Body of pancreas (tissue), 4 donors: ENCODE results near the gene C22orf15. TPM values are rescaled to one million over a fixed set of nuclear protein-coding genes. Genes with fewer than 3 reads are reported as not detected.

Source experiments
- ATAC-seq: fragments of 150-250 bp; one replicate; pipeline ENCODE4 v1.9.1; 2016
- DNase-seq, 4 donors: peaks; one replicate each; pipeline ENCODE4 v3.0.0-alpha.2; 2019
- H3K27ac ChIP-seq, 4 donors: fragments of 200-600 bp; sonication (generic); 1 replicate in 3 of 4; 2 replicates in 1 of 4; pipeline versions ENCODE4 v1.5.1 to v1.6.1; 2016 to 2019; ENCODE audit warnings: mild to moderate bottlenecking in 1 of 4, mixed read lengths in 1 of 4, moderate library complexity in 1 of 4
- H3K27me3 ChIP-seq, 2 donors: fragments of 200-600 bp; sonication (generic); one replicate each; pipeline ENCODE4 v1.6.0; 2016; ENCODE audit warnings: mild to moderate bottlenecking in 1 of 2
- H3K36me3 ChIP-seq, 2 donors: fragments of 200-600 bp; sonication (generic); replicated peaks in 1 of 2; 2 replicates each; pipeline ENCODE4 v1.5.1; 2016; ENCODE audit warnings: low read depth in 2 of 2; ENCODE audit not compliant: insufficient read depth in 1 of 2
- H3K4me1 ChIP-seq: fragments of 200-600 bp; sonication (generic); one replicate; pipeline ENCODE4 v1.6.0; 2016
- H3K4me3 ChIP-seq, 2 donors: fragments of 200-600 bp; sonication (generic); 1 replicate in 1 of 2; 2 replicates in 1 of 2; pipeline ENCODE4 v1.5.1; 2016 to 2019
- H3K9me3 ChIP-seq, 3 donors: fragments of 200-600 bp; sonication (generic); 1 replicate in 2 of 3; 2 replicates in 1 of 3; pipeline ENCODE4 v1.5.1; 2016
- POLR2A ChIP-seq, 3 donors: fragments of 450-650 bp; IDR thresholded peaks; one replicate each; pipeline ENCODE4 v1.6.1; 2016; ENCODE audit warnings: antibody characterized with exemption in 3 of 3, mild to moderate bottlenecking in 2 of 3
- WGBS, 2 donors: methylation state at CpG; one replicate each; pipeline ENCODE4 v1.1.5; 2017; 5-methylcytosine and 5-hydroxymethylcytosine counted together
- intact Hi-C: fragments of 100-400 bp; cut with DNase I; formaldehyde crosslinking; loops from one replicate; pipeline ENCODE4 v1.15.1; 2023
- total RNA-seq, 2 donors: library from RNA; depleted of rRNA; stranded (reverse); fragments of >200 nt; gene quantifications; one replicate each; pipeline ENCODE4 v1.1.0, GENCODE V29; 2016
- TF ChIP-seq, protein P1 (sequence below), 7 experiments: fragments of 450-650 bp in 4 of 7; fragments of 200-600 bp in 3 of 7; sonication (generic) in 3 of 7; IDR thresholded peaks; one replicate each; pipeline ENCODE4 v1.5.1; 2016 to 2019; ENCODE audit warnings: antibody characterized with exemption in 7 of 7

The C22orf15 gene
- total RNA-seq, 2 donors from 2014 or later = not detected

- H3K27me3 ChIP-seq = no peaks in the 10 kb centered on the region
- H3K4me1 ChIP-seq = peaks cover 29% of the 10 kb centered on the region
- no peak overlapping the region for H3K4me3 ChIP-seq
- ATAC-seq (no peak), DNase-seq (no peak)
- intact Hi-C loops = no loop called here
- TF ChIP-seq, protein P1, sequence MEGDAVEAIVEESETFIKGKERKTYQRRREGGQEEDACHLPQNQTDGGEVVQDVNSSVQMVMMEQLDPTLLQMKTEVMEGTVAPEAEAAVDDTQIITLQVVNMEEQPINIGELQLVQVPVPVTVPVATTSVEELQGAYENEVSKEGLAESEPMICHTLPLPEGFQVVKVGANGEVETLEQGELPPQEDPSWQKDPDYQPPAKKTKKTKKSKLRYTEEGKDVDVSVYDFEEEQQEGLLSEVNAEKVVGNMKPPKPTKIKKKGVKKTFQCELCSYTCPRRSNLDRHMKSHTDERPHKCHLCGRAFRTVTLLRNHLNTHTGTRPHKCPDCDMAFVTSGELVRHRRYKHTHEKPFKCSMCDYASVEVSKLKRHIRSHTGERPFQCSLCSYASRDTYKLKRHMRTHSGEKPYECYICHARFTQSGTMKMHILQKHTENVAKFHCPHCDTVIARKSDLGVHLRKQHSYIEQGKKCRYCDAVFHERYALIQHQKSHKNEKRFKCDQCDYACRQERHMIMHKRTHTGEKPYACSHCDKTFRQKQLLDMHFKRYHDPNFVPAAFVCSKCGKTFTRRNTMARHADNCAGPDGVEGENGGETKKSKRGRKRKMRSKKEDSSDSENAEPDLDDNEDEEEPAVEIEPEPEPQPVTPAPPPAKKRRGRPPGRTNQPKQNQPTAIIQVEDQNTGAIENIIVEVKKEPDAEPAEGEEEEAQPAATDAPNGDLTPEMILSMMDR (IDR thresholded peaks at IDR 0.05) = no peak
- TF ChIP-seq POLR2A (IDR thresholded peaks at IDR 0.05) = no peak
- H3K9me3 ChIP-seq = no peaks in the 10 kb centered on the region
- 12 to 16% methylated on average over 3 to 6 of the region's 6 CpGs for WGBS, 2 donors
- no peaks in the 10 kb centered on the region for H3K36me3 ChIP-seq
- no peak overlapping the region for H3K27ac ChIP-seq
Measured at GRCh38 chr22:23772315-23772648, 9.5 kb downstream of the C22orf15 start.

GRCh38 chr22:23772649-23773473, 10.1 kb downstream of the C22orf15 start, which contains the start of gene MMP11:
MMP11 (plus strand) TSS chr22:23772849; CDS start chr22:23772871, 22 bp downstream.
- Histone ChIP-seq H3K36me3 (no peaks in the 10 kb centered on the region), H3K4me3 (no peak within 1 kb of the TSS), H3K27me3 (no peaks in the 10 kb centered on the region), H3K27ac (no peak within 1 kb of the TSS), H3K9me3 (no peaks in the 10 kb centered on the region), H3K4me1 (peaks cover 29% of the 10 kb centered on the region)
- TF ChIP-seq, protein P1 (IDR thresholded peaks at IDR 0.05) = no peak
- TF ChIP-seq POLR2A (IDR thresholded peaks at IDR 0.05) = no peak
- intact Hi-C loops = no loop called here
- 8 to 67% methylated on average over 6 to 60 of the region's 79 CpGs for WGBS, 2 donors
- DNase-seq (peak; percentile 48 to 69 (median 62)), ATAC-seq (peak; percentile 54)

DNA sequence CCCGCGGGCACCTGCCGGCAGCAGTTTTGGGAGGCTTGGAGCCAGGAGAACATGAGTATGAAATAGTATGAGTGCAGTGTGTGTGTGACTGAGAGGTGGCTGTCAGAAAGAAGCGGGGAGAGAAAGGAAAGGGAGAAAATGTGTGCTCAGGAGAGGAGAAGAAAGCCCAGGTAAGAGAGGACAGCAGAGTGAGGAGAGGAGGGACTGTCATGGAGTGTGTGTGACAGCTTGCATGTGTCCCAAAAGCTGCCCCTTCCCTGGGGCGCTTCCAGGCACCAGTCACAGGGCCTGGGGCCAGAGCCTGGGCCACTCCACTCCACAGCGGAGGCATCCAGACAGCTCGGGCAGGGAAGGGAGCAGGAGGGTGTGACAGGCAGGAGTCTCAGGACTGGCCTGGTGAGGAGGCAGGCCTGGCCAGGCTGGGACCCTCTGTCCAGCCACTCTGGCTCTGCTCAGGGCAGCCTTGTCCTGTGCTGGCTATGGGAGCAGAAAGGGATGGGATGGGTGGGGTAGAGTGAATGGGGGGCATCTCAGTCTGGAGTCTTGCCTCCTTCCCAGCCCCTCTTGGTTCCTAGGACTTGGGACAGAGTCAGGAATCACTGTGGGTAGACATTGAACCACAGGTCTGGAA, 10.8 kb downstream of the C22orf15 start:
- H3K4me3 ChIP-seq = no peak overlapping the region
- H3K27ac ChIP-seq = no peak overlapping the region
- intact Hi-C loops = no loop called here
- WGBS, 2 donors = 73 to 74% methylated on average over 7 of the region's 7 CpGs
- peaks cover 26% of the 10 kb centered on the region for H3K4me1 ChIP-seq
- DNase-seq = no peak
- TF ChIP-seq, protein P1 (IDR thresholded peaks at IDR 0.05) = no peak
- TF ChIP-seq POLR2A (IDR thresholded peaks at IDR 0.05) = no peak
- H3K9me3 ChIP-seq = no peaks in the 10 kb centered on the region
- no peaks in the 10 kb centered on the region for H3K36me3 ChIP-seq
- H3K27me3 ChIP-seq = no peaks in the 10 kb centered on the region
- no peak for ATAC-seq

DNA sequence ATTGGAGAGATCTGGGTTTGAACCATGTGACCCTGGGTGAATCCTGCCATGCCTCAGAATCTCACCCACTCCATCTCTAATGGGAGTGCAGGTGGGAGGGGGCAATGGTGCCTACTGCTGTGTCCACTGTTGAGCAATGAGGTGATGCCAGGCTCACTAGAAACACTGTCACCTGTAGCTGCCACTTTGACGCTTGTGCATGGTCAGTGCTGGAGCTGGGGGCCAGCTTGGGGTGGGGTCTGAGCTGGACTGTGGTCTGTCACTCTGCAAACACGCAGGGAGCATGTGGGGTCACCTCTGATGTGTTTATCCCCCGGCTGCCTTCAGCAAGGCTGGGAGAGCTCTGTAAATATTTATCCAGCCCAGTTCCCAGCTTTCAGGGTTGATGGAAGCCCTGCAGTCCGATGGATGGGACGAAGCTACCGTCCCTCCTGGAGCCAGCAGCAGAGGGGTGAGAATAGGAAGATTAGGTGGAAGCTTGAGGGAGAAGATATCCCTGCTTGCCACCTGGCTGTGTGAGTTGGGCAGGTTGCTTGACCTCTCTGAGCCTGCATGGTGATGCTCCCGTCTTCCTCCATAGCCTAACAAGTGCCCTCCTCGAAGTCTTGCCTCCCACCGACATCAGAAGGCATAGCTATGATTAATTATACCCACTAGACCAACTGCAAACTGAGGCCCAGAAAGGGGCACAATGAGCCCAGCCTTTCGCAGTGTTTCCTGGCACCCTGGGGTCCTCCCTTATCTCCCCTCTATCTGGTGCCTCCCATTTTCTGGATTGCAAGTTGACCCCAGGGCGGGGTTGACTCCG, 11.5 kb downstream of the C22orf15 start:
- Histone ChIP-seq H3K9me3 (no peaks in the 10 kb centered on the region), H3K4me3 (no peak overlapping the region), H3K4me1 (peaks cover 19% of the 10 kb centered on the region), H3K36me3 (no peaks in the 10 kb centered on the region), H3K27me3 (no peaks in the 10 kb centered on the region), H3K27ac (no peak overlapping the region)
- no peak for TF ChIP-seq POLR2A (IDR thresholded peaks at IDR 0.05)
- TF ChIP-seq, protein P1 (IDR thresholded peaks at IDR 0.05) = no peak
- DNase-seq (no peak), ATAC-seq (no peak)
- WGBS, 2 donors = 60 to 72% methylated on average over 9 to 12 of the region's 12 CpGs
- intact Hi-C loops = no loop called here
